Prostate gland (tissue), 2 donors: ENCODE measurements around the gene CRYZL1. TPM values are rescaled to one million over a fixed set of nuclear protein-coding genes. Genes with fewer than 3 reads are reported as not detected.

Experiments
- DNase-seq: peaks from one replicate; pipeline ENCODE4 v3.0.0-alpha.2; 2019; ENCODE audit warnings: low spot score
- H3K27ac ChIP-seq, 2 donors: fragments of 200-600 bp; sonication (generic); 2 replicates each; pipeline ENCODE4 v1.5.1; 2017 to 2019
- H3K27me3 ChIP-seq: fragments of 200-600 bp; sonication (generic); replicated peaks from 2 replicates; pipeline ENCODE4 v1.5.1; 2019; ENCODE audit not compliant: insufficient read depth
- H3K36me3 ChIP-seq, 2 donors: fragments of 200-600 bp; sonication (generic); 1 replicate in 1 of 2; 2 replicates in 1 of 2; pipeline versions ENCODE4 v1.5.1 to v1.8.1; 2017 to 2019
- H3K4me1 ChIP-seq: fragments of 200-600 bp; sonication (generic); replicated peaks from 2 replicates; pipeline ENCODE4 v1.5.1; 2019
- H3K4me3 ChIP-seq, 2 donors: fragments of 200-600 bp; sonication (generic); 2 replicates each; pipeline ENCODE4 v1.5.1; 2017 to 2019
- H3K9me3 ChIP-seq: fragments of 200-600 bp; sonication (generic); 2 replicates; pipeline ENCODE4 v1.5.1; 2017
- POLR2A ChIP-seq: fragments of 450-650 bp; IDR thresholded peaks from one replicate; pipeline ENCODE4 v1.6.1; 2016; ENCODE audit warnings: antibody characterized with exemption, mild to moderate bottlenecking
- POLR2AphosphoS5 ChIP-seq: sonication (generic); formaldehyde crosslinking; IDR thresholded peaks from one replicate; pipeline ENCODE4 v1.6.1; 2017; ENCODE audit warnings: antibody characterized with exemption
- WGBS: methylation state at CpG from one replicate; pipeline ENCODE4 v1.1.5; 2018; 5-methylcytosine and 5-hydroxymethylcytosine counted together
- intact Hi-C: fragments of 100-400 bp; cut with DNase I; formaldehyde crosslinking; loops from one replicate; pipeline ENCODE4 v1.14.2; 2022
- total RNA-seq, 2 donors: library from RNA; depleted of rRNA; stranded (reverse); fragments of >200 nt; gene quantifications; one replicate each; pipeline ENCODE4 v1.1.0, GENCODE V29; 2016
- TF ChIP-seq, protein P1 (sequence below), 4 experiments: fragments of 200-600 bp in 2 of 4; fragments of 450-650 bp in 2 of 4; sonication (generic) in 2 of 4; IDR thresholded peaks; 1 replicate in 3 of 4; 2 replicates in 1 of 4; pipeline ENCODE4 v1.5.1; 2016 to 2019; ENCODE audit warnings: antibody characterized with exemption in 4 of 4, mild to moderate bottlenecking in 2 of 4, moderate library complexity in 2 of 4

CRYZL1 gene
- 10 to 100 TPM; 22.3 to 28.9 TPM for total RNA-seq

DNA sequence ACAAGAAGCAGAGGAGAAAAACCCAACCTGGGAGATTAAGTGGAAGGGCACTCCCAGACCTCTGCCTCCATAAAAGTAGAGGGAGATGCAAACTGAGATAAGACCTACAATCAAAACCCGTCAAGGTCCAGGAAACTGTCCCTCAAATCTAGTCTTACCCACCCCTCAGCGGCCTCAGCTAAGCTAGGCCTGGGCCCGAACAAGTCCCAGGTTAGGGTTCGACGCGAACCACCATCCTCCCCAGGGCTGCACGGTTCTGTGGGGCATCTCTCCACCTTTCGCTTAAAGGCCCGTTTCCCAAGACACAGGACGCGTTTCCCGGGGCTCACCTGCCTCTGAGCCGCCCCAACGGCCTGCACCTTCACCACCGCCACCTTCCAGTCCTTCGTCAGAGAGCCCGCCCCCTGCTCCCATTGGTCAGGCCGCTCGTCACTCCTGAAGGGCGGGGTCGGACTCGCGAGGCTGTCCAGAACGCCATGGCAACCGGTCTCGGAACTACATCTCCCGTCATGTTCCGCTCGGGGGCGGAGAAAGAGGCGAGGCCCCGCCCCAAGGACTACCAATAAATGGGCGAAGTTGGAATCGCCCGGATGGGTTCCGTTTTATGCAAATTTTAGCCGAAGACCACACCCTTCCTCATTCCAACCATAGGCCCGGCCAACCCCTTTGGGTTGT lies at the start of gene CRYZL1:
Gene CRYZL1 (minus strand): TSS at position 390 of the 675 bp plus-strand sequence. CDS start 10,190 bp downstream, outside the sequence.
- DNase-seq, result peak; percentile 100
- under 1% methylated on average over 38 of the region's 38 CpGs for WGBS
- peak within 1 kb of the TSS; percentile 83 to 97 for H3K4me3 ChIP-seq
- TF ChIP-seq, protein P1, sequence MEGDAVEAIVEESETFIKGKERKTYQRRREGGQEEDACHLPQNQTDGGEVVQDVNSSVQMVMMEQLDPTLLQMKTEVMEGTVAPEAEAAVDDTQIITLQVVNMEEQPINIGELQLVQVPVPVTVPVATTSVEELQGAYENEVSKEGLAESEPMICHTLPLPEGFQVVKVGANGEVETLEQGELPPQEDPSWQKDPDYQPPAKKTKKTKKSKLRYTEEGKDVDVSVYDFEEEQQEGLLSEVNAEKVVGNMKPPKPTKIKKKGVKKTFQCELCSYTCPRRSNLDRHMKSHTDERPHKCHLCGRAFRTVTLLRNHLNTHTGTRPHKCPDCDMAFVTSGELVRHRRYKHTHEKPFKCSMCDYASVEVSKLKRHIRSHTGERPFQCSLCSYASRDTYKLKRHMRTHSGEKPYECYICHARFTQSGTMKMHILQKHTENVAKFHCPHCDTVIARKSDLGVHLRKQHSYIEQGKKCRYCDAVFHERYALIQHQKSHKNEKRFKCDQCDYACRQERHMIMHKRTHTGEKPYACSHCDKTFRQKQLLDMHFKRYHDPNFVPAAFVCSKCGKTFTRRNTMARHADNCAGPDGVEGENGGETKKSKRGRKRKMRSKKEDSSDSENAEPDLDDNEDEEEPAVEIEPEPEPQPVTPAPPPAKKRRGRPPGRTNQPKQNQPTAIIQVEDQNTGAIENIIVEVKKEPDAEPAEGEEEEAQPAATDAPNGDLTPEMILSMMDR (IDR thresholded peaks at IDR 0.05), result no peak
- TF ChIP-seq POLR2A, result peak; percentile 88
- peak; percentile 92 for TF ChIP-seq POLR2AphosphoS5
- no peaks in the 10 kb centered on the region for H3K4me1 ChIP-seq
- no peaks in the 10 kb centered on the region for H3K36me3 ChIP-seq
- intact Hi-C loops, result loop anchor here (2.0 to 10.0 kb wide), 3 partner anchors 183 to 869 kb away; partner anchors contain the start of gene PAXBP1
- H3K27ac ChIP-seq, result peak within 1 kb of the TSS; percentile 88
- no peaks in the 10 kb centered on the region for H3K9me3 ChIP-seq
- H3K27me3 ChIP-seq, result no peaks in the 10 kb centered on the region

DNA sequence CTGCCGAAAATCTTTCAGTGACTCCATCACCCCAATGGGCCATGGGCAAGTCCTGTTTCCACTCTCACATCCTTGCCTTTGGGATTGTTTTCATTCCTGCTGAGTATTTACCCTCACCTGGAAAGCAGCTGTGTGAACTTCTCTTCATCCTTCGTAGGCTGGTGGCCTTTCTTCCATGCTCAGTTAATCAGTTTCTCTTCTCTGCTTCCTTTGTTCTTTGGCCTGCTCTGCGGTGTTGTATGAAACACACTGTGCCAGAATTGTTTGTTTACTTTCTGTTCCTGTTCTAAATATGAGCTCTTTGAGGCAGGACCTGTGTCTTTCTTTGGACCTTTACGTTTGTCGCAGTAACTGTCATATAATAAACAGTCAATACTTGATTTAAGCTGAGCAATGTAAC lies 49.3 kb upstream of the CRYZL1 start:
- no peak overlapping the region for H3K4me3 ChIP-seq
- H3K36me3 ChIP-seq, result no peaks in the 10 kb centered on the region
- no peak for DNase-seq
- WGBS, result 72% methylated on average over 5 of the region's 5 CpGs
- H3K27me3 ChIP-seq, result no peaks in the 10 kb centered on the region
- no peak overlapping the region for H3K27ac ChIP-seq
- no peaks in the 10 kb centered on the region for H3K4me1 ChIP-seq
- intact Hi-C loops, result no loop called here
- H3K9me3 ChIP-seq, result no peaks in the 10 kb centered on the region
- TF ChIP-seq POLR2A (no peak), POLR2AphosphoS5 (no peak)
- TF ChIP-seq, protein P1 (IDR thresholded peaks at IDR 0.05), result no peak

DNA sequence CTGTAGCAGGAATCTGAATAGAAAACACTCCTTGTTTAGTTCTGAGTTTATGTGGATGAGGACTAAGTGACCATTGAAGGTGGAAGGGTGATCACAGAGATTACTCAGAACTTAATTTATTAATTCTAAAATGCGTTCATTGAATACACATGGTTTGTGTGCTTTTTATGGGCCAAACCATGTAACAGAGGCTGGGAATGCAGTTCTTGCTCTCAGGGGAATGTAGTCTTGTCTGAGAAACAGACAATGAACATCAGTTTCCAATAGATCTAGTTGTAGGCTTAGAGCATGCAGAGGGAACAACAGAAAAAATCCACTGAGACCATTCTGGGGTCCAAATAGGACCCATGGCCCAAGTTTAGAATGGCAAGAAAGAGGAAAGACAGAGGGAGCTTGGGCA lies 46.8 kb upstream of the CRYZL1 start:
- H3K4me1 ChIP-seq, result no peaks in the 10 kb centered on the region
- no peaks in the 10 kb centered on the region for H3K9me3 ChIP-seq
- no peak overlapping the region for H3K4me3 ChIP-seq
- TF ChIP-seq, protein P1 (IDR thresholded peaks at IDR 0.05), result no peak
- TF ChIP-seq POLR2A, result no peak
- no peak for TF ChIP-seq POLR2AphosphoS5
- no peak for DNase-seq
- H3K36me3 ChIP-seq, result no peaks in the 10 kb centered on the region
- H3K27ac ChIP-seq, result no peak overlapping the region
- 66% methylated on average over 1 of the region's 1 CpG for WGBS
- no peaks in the 10 kb centered on the region for H3K27me3 ChIP-seq
- intact Hi-C loops, result no loop called here

DNA sequence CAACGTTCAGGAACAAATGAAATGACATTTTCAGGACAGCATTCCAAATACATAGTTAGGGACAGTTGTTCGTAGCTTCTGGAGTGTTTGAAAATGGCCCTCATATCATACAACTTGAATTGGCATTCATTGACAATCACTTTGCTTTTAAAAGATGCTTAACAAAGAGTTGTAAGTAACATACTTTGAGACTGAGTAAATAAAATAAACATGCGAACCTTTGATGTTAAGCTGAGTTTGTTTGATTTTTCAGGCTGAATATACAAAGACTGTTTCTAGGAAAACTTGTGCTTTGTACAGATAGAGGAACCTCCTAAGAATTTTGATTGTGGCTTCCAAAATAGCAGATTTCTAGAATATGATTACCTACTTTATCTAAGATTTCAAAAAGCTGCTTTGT lies 46.1 kb upstream of the CRYZL1 start:
- no peak for DNase-seq
- TF ChIP-seq POLR2A (no peak), POLR2AphosphoS5 (no peak)
- TF ChIP-seq, protein P1 (IDR thresholded peaks at IDR 0.05), result no peak
- H3K27me3 ChIP-seq, result no peaks in the 10 kb centered on the region
- H3K27ac ChIP-seq, result no peak overlapping the region
- H3K36me3 ChIP-seq, result no peaks in the 10 kb centered on the region
- intact Hi-C loops, result no loop called here
- H3K9me3 ChIP-seq, result no peaks in the 10 kb centered on the region
- whole genome bisulfite sequencing, result 47% methylated on average over 3 of the region's 3 CpGs
- no peak overlapping the region for H3K4me3 ChIP-seq
- H3K4me1 ChIP-seq, result no peaks in the 10 kb centered on the region

DNA sequence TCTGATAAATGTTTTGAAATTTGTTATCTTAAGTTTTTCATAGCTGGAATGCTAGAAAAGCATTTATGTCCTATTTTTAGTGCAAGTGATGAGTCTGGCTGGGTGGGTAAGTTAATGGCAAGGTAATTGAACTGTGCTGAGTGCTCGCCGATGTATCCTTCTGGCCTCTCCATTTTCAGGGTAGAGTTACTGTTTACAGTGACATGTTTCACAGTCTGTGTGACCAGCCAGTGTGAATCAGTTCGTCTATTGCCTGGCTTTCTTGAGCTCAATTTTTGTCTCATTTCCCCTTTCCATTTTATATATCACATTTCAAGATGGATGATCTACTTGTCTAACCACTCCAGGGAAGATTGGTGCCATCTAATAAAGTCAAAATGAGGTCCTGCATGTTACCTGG lies 44.8 kb upstream of the CRYZL1 start:
- intact Hi-C loops, result no loop called here
- H3K36me3 ChIP-seq, result no peaks in the 10 kb centered on the region
- no peak for DNase-seq
- no peak overlapping the region for H3K27ac ChIP-seq
- H3K4me1 ChIP-seq, result no peaks in the 10 kb centered on the region
- no peaks in the 10 kb centered on the region for H3K9me3 ChIP-seq
- H3K27me3 ChIP-seq, result no peaks in the 10 kb centered on the region
- TF ChIP-seq POLR2AphosphoS5 (no peak), POLR2A (no peak)
- no peak overlapping the region for H3K4me3 ChIP-seq
- 80% methylated on average over 3 of the region's 3 CpGs for WGBS
